GM12878 (cell line): ENCODE data around the gene UBAP2.

Source experiments
- CTCF ChIP-seq, 3 experiments: IDR thresholded peaks in 2 of 3; conservative IDR thresholded peaks in 1 of 3; 2 replicates each; pipeline ENCODE4 v1.5.1; 2011; ENCODE audit warnings: low read depth in 3 of 3, low read length in 3 of 3, mild to moderate bottlenecking in 3 of 3, control low read depth in 2 of 3, moderate library complexity in 2 of 3, inconsistent platforms in 1 of 3, mixed read lengths in 1 of 3; ENCODE audit not compliant: control insufficient read depth in 2 of 3, insufficient read depth in 1 of 3; ENCODE audit errors: extremely low read depth in 1 of 3
- ETV6 ChIP-seq, 2 experiments: fragments of 450-650 bp in 1 of 2; IDR thresholded peaks in 1 of 2; conservative IDR thresholded peaks in 1 of 2; 2 replicates each; pipeline ENCODE4 v1.6.1; 2014; ENCODE audit warnings: antibody characterized with exemption in 1 of 2, borderline replicate concordance in 1 of 2, low read depth in 1 of 2, mild to moderate bottlenecking in 1 of 2, moderate library complexity in 1 of 2
- IRF3 ChIP-seq: fragments of 450-650 bp; IDR thresholded peaks from 2 replicates; pipeline ENCODE4 v1.6.1; 2014; ENCODE audit warnings: mild to moderate bottlenecking
- KDM1A ChIP-seq: fragments of 200-600 bp; sonication (generic); IDR thresholded peaks from 2 replicates; pipeline ENCODE4 v1.6.1; 2016; ENCODE audit warnings: borderline replicate concordance
- POLR2A ChIP-seq: IDR thresholded peaks from 2 replicates; pipeline ENCODE4 v1.6.1; 2011; ENCODE audit warnings: low read depth, mild to moderate bottlenecking, low read length
- RFX5 ChIP-seq: IDR thresholded peaks from 2 replicates; pipeline ENCODE4 v1.6.1; 2011; ENCODE audit warnings: low read depth, low read length, improper control_type of control experiment
- ZBTB33 ChIP-seq: fragments of 450-650 bp; IDR thresholded peaks from 2 replicates; pipeline ENCODE4 v1.6.1; 2017; ENCODE audit warnings: mild to moderate bottlenecking
- ZZZ3 ChIP-seq: IDR thresholded peaks from 2 replicates; pipeline ENCODE4 v1.6.1; 2011; ENCODE audit warnings: low read depth; ENCODE audit not compliant: control insufficient read depth, insufficient read length
- TF ChIP-seq, protein P1 (sequence below): fragments of 450-650 bp; IDR thresholded peaks from 2 replicates; pipeline ENCODE4 v1.6.1; 2017; ENCODE audit warnings: borderline replicate concordance

DNA sequence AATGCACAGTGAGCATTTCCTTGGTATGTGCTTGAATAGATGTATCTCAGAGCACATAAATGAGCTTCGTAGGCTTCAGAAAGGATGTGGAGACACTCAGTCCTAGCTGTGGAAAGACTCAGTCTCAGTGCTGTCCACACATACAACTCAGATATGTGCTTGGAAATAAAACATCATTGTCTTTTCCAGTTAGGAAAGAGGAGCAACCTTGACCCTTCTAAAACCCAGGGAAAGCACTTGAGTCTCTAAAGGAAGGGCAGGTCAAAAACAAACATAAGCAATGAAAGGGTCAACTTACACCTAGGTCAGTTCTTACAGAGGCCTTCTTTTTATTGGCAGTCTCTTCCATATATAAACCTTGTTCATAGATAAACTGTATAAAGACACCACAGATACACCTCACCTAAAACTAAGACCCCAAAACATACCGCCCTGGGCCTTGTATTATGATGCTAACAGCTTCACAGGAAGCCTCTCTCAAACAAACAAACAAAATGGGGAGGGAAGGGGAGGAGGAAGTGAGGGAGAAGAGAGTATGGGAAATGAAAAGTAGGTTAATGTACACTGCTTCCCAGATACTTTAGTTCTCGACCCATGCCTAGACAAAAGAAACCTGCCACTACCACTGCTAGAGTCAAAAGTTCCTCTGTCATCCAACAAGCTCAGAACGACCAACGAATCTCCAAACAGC, 114.4 kb downstream of the UBAP2 start:
- TF ChIP-seq CTCF (IDR thresholded peaks at IDR 0.05 in 2 of 3, conservative IDR thresholded peaks at IDR 0.05 in 1 of 3; ENCODE audit: control insufficient read depth in 2 of 3, extremely low read depth in 1 of 3, insufficient read depth in 1 of 3, low read depth in 3 of 3, low read length in 3 of 3), result no peak
- TF ChIP-seq ZZZ3, result no peak
- no peak for TF ChIP-seq ETV6 (conservative IDR thresholded peaks at IDR 0.05 in 1 of 2, IDR thresholded peaks at IDR 0.05 in 1 of 2; ENCODE audit: borderline replicate concordance in 1 of 2, low read depth in 1 of 2)
- no peak for TF ChIP-seq ZBTB33
- TF ChIP-seq KDM1A, result no peak
- TF ChIP-seq POLR2A, result no peak
- TF ChIP-seq IRF3, result no peak
- TF ChIP-seq RFX5, result no peak
- TF ChIP-seq, protein P1, sequence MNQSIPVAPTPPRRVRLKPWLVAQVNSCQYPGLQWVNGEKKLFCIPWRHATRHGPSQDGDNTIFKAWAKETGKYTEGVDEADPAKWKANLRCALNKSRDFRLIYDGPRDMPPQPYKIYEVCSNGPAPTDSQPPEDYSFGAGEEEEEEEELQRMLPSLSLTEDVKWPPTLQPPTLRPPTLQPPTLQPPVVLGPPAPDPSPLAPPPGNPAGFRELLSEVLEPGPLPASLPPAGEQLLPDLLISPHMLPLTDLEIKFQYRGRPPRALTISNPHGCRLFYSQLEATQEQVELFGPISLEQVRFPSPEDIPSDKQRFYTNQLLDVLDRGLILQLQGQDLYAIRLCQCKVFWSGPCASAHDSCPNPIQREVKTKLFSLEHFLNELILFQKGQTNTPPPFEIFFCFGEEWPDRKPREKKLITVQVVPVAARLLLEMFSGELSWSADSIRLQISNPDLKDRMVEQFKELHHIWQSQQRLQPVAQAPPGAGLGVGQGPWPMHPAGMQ, result no peak
